PC-3 (cell line): ENCODE data around the gene BDNF. TPM values are rescaled to one million over a fixed set of nuclear protein-coding genes. Genes with fewer than 3 reads are reported as not detected.

Source experiments
- ATAC-seq: fragments of 200-7000 bp; cut with Tn5 transposase; 2 replicates; pipeline ENCODE4 v1.9.1; 2020; ENCODE audit warnings: mild to moderate bottlenecking, moderate library complexity
- BruUV-seq: library from RNA; stranded (reverse); fragments of 400-500 nt; replicated peaks from 2 replicates; lab custom pipeline; 2021; lab: Mats Ljungman, UMichigan
- CTCF ChIA-PET: fragments of 300-600 bp; sonication (Branson Sonifier 250); formaldehyde crosslinking; loops from one replicate; lab custom pipeline; 2022; ENCODE audit warnings: antibody characterized with exemption; lab: Charles Lee
- POLR2A ChIA-PET: fragments of 300-600 bp; sonication (Branson Sonifier 250); formaldehyde crosslinking; loops from one replicate; lab custom pipeline; 2022; ENCODE audit warnings: antibody characterized with exemption; ENCODE audit not compliant: unreplicated experiment; lab: Charles Lee
- DNase-seq: peaks from one replicate; pipeline ENCODE4 v3.0.0-alpha.2; 2015
- H2AFZ ChIP-seq: fragments of 300-600 bp; sonication (generic); 2 replicates; pipeline ENCODE4 v1.6.0; 2016; ENCODE audit warnings: antibody characterized with exemption, low read length
- H3F3A ChIP-seq: fragments of 300-600 bp; sonication (generic); one replicate; pipeline ENCODE4 v1.6.0; 2017; ENCODE audit warnings: antibody characterized with exemption, low read length, control low read depth, mild to moderate bottlenecking; ENCODE audit not compliant: unreplicated experiment
- H3K27ac ChIP-seq: fragments of 300-600 bp; sonication (generic); 2 replicates; pipeline ENCODE4 v1.5.1; 2016; ENCODE audit warnings: mild to moderate bottlenecking, low read length
- H3K27me3 ChIP-seq: fragments of 300-600 bp; sonication (generic); 2 replicates; pipeline ENCODE4 v1.6.1; 2016; ENCODE audit warnings: low read length, mixed read lengths
- H3K36me3 ChIP-seq: fragments of 300-600 bp; sonication (generic); 2 replicates; pipeline ENCODE4 v1.6.1; 2016; ENCODE audit warnings: low read depth, mixed run types, low read length, mixed read lengths
- H3K4me1 ChIP-seq: fragments of 300-600 bp; sonication (generic); 2 replicates; pipeline ENCODE4 v1.5.1; 2016; ENCODE audit warnings: low read length; ENCODE audit not compliant: insufficient read depth
- H3K4me2 ChIP-seq: fragments of 300-600 bp; sonication (generic); 2 replicates; pipeline ENCODE4 v1.6.0; 2016; ENCODE audit warnings: low read length
- H3K4me3 ChIP-seq: fragments of 300-600 bp; sonication (generic); 2 replicates; pipeline ENCODE4 v1.5.1; 2016; ENCODE audit warnings: mild to moderate bottlenecking, low read length, mixed read lengths
- H3K79me2 ChIP-seq: fragments of 300-600 bp; sonication (generic); 2 replicates; pipeline ENCODE4 v1.6.1; 2017; ENCODE audit warnings: low read length, mixed read lengths
- H3K9ac ChIP-seq: fragments of 300-600 bp; sonication (generic); 2 replicates; pipeline ENCODE4 v1.6.0; 2016; ENCODE audit warnings: mild to moderate bottlenecking, low read length
- H3K9me2 ChIP-seq: fragments of 300-600 bp; sonication (generic); replicated peaks from 2 replicates; pipeline ENCODE4 v1.6.1; 2016; ENCODE audit warnings: mixed run types, low read length, mixed read lengths
- H3K9me3 ChIP-seq: fragments of 300-600 bp; sonication (generic); 2 replicates; pipeline ENCODE4 v1.6.1; 2016; ENCODE audit warnings: low read length, mixed read lengths
- H4K20me1 ChIP-seq: fragments of 300-600 bp; sonication (generic); 2 replicates; pipeline ENCODE4 v1.6.1; 2016; ENCODE audit warnings: low read length, mixed read lengths
- CTCF ChIP-seq: fragments of 300-600 bp; sonication (generic); conservative IDR thresholded peaks from 2 replicates; pipeline ENCODE4 v1.5.1; 2017; ENCODE audit warnings: antibody characterized with exemption, low read depth, mild to moderate bottlenecking, low read length
- EZH2 ChIP-seq: fragments of 300-600 bp; sonication (generic); IDR thresholded peaks from one replicate; pipeline ENCODE4 v1.6.1; 2017; ENCODE audit warnings: antibody characterized with exemption, mild to moderate bottlenecking, low read length; ENCODE audit not compliant: unreplicated experiment
- EZH2phosphoT487 ChIP-seq: fragments of 300-600 bp; sonication (generic); IDR thresholded peaks from 2 replicates; pipeline ENCODE4 v1.6.1; 2018; ENCODE audit warnings: mild to moderate bottlenecking, antibody characterized with exemption, low read length, borderline replicate concordance
- intact Hi-C: fragments of 100-400 bp; cut with micrococcal nuclease; formaldehyde crosslinking; loops from 2 replicates; pipeline ENCODE4 v1.9.0; 2023
- total RNA-seq: library from RNA; depleted of rRNA; stranded (reverse); fragments of >200 nt; gene quantifications from 2 replicates; pipeline ENCODE4 v1.2.3, GENCODE V29; 2014

BDNF gene
- total RNA-seq, 1 experiment from 2014 or later: 3.8 TPM

- no peaks in the 10 kb centered on the region for H3F3A ChIP-seq
- TF ChIP-seq CTCF: no peak
- no peak for TF ChIP-seq EZH2
- no peak for TF ChIP-seq EZH2phosphoT487
- peak overlapping the region; percentile 86 for H3K27ac ChIP-seq
- no peaks in the 10 kb centered on the region for H3K79me2 ChIP-seq
- H3K9me3 ChIP-seq: no peaks in the 10 kb centered on the region
- H3K4me3 ChIP-seq: no peak overlapping the region
- POLR2A ChIA-PET: no interaction called here
- intact Hi-C loops: loop anchor here (5.0 kb wide), 1 partner anchor 106 kb away; the partner anchor contains the start of gene LIN7C
- CTCF ChIA-PET: interaction anchor here (0.7 kb wide), 1 partner anchor 85 kb away, joined by 6 read pairs; no protein-coding TSS in a partner anchor
- DNase-seq (peak; percentile 61), ATAC-seq (peak; percentile 89)
- H2AFZ ChIP-seq: peak overlapping the region; percentile 39; the same call in 1 of the 2 replicates
- no peaks in the 10 kb centered on the region for H3K27me3 ChIP-seq
- peak overlapping the region; percentile 36 for H3K4me2 ChIP-seq
- peaks cover 14% of the 10 kb centered on the region for H3K4me1 ChIP-seq
- peak overlapping the region; percentile 64 for H3K9ac ChIP-seq
- BruUV-seq: no TSS peak
- H3K36me3 ChIP-seq: no peaks in the 10 kb centered on the region
- no peaks in the 10 kb centered on the region for H4K20me1 ChIP-seq
- H3K9me2 ChIP-seq: no peaks in the 10 kb centered on the region
These were observed 87.0 kb downstream of the BDNF start for GRCh38 chr11:27612932-27613880.

- POLR2A ChIA-PET: no interaction called here
- Histone ChIP-seq H3K27ac (no peak overlapping the region), H3K9me3 (no peaks in the 10 kb centered on the region), H2AFZ (no peak overlapping the region), H3F3A (no peaks in the 10 kb centered on the region), H4K20me1 (no peaks in the 10 kb centered on the region), H3K4me2 (no peak overlapping the region), H3K9me2 (no peaks in the 10 kb centered on the region), H3K79me2 (no peaks in the 10 kb centered on the region), H3K27me3 (no peaks in the 10 kb centered on the region), H3K36me3 (no peaks in the 10 kb centered on the region), H3K4me3 (no peak overlapping the region), H3K4me1 (peaks cover 14% of the 10 kb centered on the region), H3K9ac (no peak overlapping the region)
- CTCF ChIA-PET: no interaction called here
- no peak for DNase-seq
- TF ChIP-seq EZH2phosphoT487: no peak
- TF ChIP-seq EZH2: no peak
- TF ChIP-seq CTCF: no peak
- BruUV-seq: no TSS peak
- intact Hi-C loops: loop anchor here (5.0 kb wide), 1 partner anchor 105 kb away; the partner anchor contains the start of gene LIN7C
- ATAC-seq: no peak
These were observed 88.3 kb downstream of the BDNF start for GRCh38 chr11:27611947-27612455.
